T-cell (primary cell): ENCODE data around the gene WDR93. TPM values are rescaled to one million over a fixed set of nuclear protein-coding genes. Genes with fewer than 3 reads are reported as not detected.

Experiments used
- ATAC-seq, 4 experiments: fragments of 200-7000 bp in 3 of 4; fragments of 150-1000 bp in 1 of 4; cut with Tn5 transposase; replicated peaks in 1 of 4; 1 replicate in 3 of 4; 2 replicates in 1 of 4; pipeline ENCODE4 v1.10.0; 2021; ENCODE audit warnings: moderate library complexity in 3 of 4, mild to moderate bottlenecking in 2 of 4, moderate number of reproducible peaks in 1 of 4
- CTCF ChIA-PET, 2 donors: fragments of 300-600 bp; sonication (Branson Sonifier 250); formaldehyde crosslinking; loops; one replicate each; lab custom pipeline; 2022; ENCODE audit warnings: antibody characterized with exemption in 2 of 2; lab: Charles Lee
- POLR2A ChIA-PET, 2 donors: fragments of 300-600 bp; sonication (Branson Sonifier 250); formaldehyde crosslinking; loops; one replicate each; lab custom pipeline; 2022; ENCODE audit warnings: antibody characterized with exemption in 2 of 2; lab: Charles Lee
- DNase-seq, 35 experiments: peaks; one replicate each; pipeline versions ENCODE4 v3.0.0 to v3.0.0-alpha.2; 2013 to 2023
- H3K27ac ChIP-seq: one replicate; pipeline ENCODE4 v1.5.1; 2013; ENCODE audit warnings: low read length
- H3K27me3 ChIP-seq, 2 experiments: replicated peaks in 1 of 2; 1 replicate in 1 of 2; 2 replicates in 1 of 2; pipeline versions ENCODE4 v1.6.1 to v1.7.0; 2013; ENCODE audit warnings: low read length in 1 of 2, mixed read lengths in 1 of 2; ENCODE audit not compliant: control insufficient read depth in 2 of 2, insufficient read depth in 2 of 2; ENCODE audit errors: extremely low read depth in 1 of 2
- H3K36me3 ChIP-seq, 2 donors: 1 replicate in 1 of 2; 2 replicates in 1 of 2; pipeline versions ENCODE4 v1.6.1 to v1.7.0; 2013; ENCODE audit warnings: low read length in 1 of 2; ENCODE audit not compliant: control insufficient read depth in 2 of 2, insufficient read depth in 1 of 2; ENCODE audit errors: extremely low read depth in 1 of 2
- H3K4me1 ChIP-seq, 2 experiments: 1 replicate in 1 of 2; 2 replicates in 1 of 2; pipeline versions ENCODE4 v1.6.1 to v1.7.0; 2013; ENCODE audit warnings: low read length in 2 of 2, mixed read lengths in 1 of 2; ENCODE audit not compliant: insufficient read depth in 2 of 2, control insufficient read depth in 1 of 2; ENCODE audit errors: extremely low read depth in 1 of 2
- H3K4me3 ChIP-seq, 2 donors: 1 replicate in 1 of 2; 2 replicates in 1 of 2; pipeline versions ENCODE4 v1.5.1 to v1.7.0; 2013; ENCODE audit warnings: mild to moderate bottlenecking in 2 of 2, low read length in 1 of 2, moderate library complexity in 1 of 2; ENCODE audit not compliant: control insufficient read depth in 1 of 2; ENCODE audit errors: extremely low read depth in 1 of 2
- H3K9me3 ChIP-seq: 2 replicates; pipeline ENCODE4 v1.7.0; 2013
- H3K27ac Mint-ChIP-seq, 2 donors: one replicate each; pipeline ENCODE4 v1.8.0; 2020 to 2021; ENCODE audit warnings: mild to moderate bottlenecking in 2 of 2, mixed read lengths in 2 of 2
- H3K27me3 Mint-ChIP-seq, 2 donors: one replicate each; pipeline ENCODE4 v1.8.0; 2021 to 2022; ENCODE audit warnings: mixed read lengths in 2 of 2
- H3K36me3 Mint-ChIP-seq: one replicate; pipeline ENCODE4 v1.8.0; 2021; ENCODE audit warnings: mixed read lengths
- H3K4me1 Mint-ChIP-seq, 3 donors: one replicate each; pipeline ENCODE4 v1.8.0; 2020 to 2022; ENCODE audit warnings: mixed read lengths in 3 of 3, mild to moderate bottlenecking in 1 of 3
- H3K4me3 Mint-ChIP-seq, 3 donors: one replicate each; pipeline ENCODE4 v1.8.0; 2020 to 2022; ENCODE audit warnings: mild to moderate bottlenecking in 3 of 3, mixed read lengths in 3 of 3, moderate library complexity in 3 of 3
- H3K9me3 Mint-ChIP-seq, 3 donors: one replicate each; pipeline ENCODE4 v1.8.0; 2020 to 2022; ENCODE audit warnings: mixed read lengths in 3 of 3
- WGBS: methylation state at CpG from one replicate; pipeline ENCODE4 v1.1.5; 2013; ENCODE audit warnings: missing lambda C conversion rate; ENCODE audit not compliant: insufficient coverage; 5-methylcytosine and 5-hydroxymethylcytosine counted together
- total RNA-seq, 35 experiments: library from RNA in 6 of 35; stranded (reverse) in 6 of 35; fragments of 120-200 nt in 1 of 35; gene quantifications; one replicate each; pipeline versions ENCODE4 v1.2.1 to v1.2.4 and lab custom pipeline; 2013 to 2026

WDR93 gene
- total RNA-seq, 5 donors from 2014 or later (not counting 1 experiment from before 2014, with no cell fraction given): 0.13 to 0.35 TPM; not detected in 3

DNA sequence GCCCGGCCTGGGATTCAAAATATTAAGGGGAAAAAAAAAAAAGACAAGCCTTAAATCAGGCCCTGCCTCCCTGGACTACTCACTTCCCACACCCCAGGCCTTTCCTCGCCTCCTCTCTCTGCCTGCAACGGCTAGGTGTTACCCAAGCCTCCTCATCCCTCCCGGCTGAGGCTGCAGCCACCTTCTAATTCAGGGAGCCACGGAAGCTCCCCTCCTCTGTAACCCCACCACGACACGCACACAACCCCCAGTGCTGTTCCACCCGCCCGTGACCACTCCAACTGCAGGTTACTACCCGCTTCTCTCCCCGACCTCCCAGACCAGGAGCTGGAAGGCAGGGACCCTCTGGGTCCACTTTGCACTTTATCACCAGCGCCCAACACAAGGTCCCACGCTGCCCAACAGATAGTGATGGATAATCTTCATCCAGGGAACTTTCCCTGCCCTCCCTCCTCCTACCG is 36.3 kb upstream of the WDR93 start:
- Histone ChIP-seq H3K27me3 (peaks cover 0 to 45% of the 10 kb centered on the region in 2 experiments), H3K4me3 (peak overlapping the region in 1 of 2 donors; percentile 71), H3K9me3 (no peaks in the 10 kb centered on the region), H3K4me1 (peaks cover 3 to 14% of the 10 kb centered on the region in 2 experiments), H3K27ac (no peak overlapping the region), H3K36me3 (no peaks in the 10 kb centered on the region)
- Mint-ChIP-seq H3K27me3 (peaks cover 35 to 50% of the 10 kb centered on the region in 2 donors), H3K4me3 (peak overlapping the region; percentile 32 to 80 (median 49)), H3K4me1 (peaks cover 11% of the 10 kb centered on the region in 3 donors), H3K27ac (no peak overlapping the region), H3K36me3 (no peaks in the 10 kb centered on the region), H3K9me3 (no peaks in the 10 kb centered on the region)
- ChIA-PET CTCF (no interaction called here), POLR2A (no interaction called here)
- DNase-seq (no peak), ATAC-seq (no peak)
- WGBS: 57% methylated on average over 13 of the region's 14 CpGs

DNA sequence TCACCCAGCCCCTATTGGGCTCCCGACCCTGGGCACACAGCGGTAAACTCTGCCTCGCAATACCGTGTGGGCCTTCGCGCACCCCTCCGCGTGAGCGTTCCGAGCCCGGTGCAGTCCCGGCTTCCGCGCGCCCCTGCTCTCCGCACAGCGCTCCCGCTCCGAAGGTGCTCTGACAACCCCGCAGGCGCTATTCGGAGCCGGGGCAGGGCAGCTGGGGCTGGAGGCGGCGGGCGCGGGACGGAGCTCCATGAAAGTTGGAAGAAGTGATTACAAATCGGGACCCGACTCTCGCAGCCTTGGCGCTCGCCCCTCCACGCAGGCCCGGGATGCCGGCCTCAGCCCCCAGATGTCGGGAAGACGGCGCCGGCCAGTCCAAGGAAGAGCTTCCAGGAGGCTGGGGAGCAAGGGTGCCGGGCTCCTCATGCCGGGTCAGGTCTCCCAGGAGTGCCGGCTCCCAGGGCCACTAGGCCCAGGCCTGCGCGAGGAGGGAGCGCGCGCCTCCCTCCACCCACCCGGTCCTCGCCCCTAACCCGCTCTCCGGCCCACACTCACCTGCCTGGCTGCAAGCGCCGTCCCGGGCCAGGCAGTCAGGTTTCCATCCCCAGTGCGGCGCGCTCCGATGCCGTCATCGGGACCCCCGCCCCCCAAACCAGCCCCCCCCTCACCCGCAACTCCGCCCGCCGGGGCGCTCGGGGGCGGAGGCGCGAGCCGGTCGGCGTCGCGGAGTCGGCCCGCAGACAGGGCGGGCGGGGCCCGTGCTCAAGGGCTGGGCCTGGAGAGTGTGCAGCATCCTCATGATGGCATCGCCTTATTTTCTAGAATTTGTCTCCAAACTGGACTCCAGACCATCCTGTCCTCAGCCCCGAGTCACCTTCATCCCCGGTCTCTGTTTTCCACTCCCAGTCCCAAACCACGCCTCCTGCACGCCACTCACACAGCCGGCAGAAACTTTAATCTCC is 35.5 kb upstream of the WDR93 start, which contains the start of gene KIF7:
TSS of gene KIF7 (minus strand) at position 621 of the 959 bp plus-strand sequence. CDS start 2,537 bp downstream, outside the sequence.
- H3K4me1 Mint-ChIP-seq: peaks cover 11% of the 10 kb centered on the region in 3 donors
- CTCF ChIA-PET: no interaction called here
- no peaks in the 10 kb centered on the region for H3K36me3 ChIP-seq
- no peak within 1 kb of the TSS for H3K27ac ChIP-seq
- DNase-seq (peak in 2 of 35 experiments; percentile 5 to 11), ATAC-seq (peak; percentile 43 to 58 (median 48))
- no peaks in the 10 kb centered on the region for H3K9me3 ChIP-seq
- H3K27ac Mint-ChIP-seq: peak within 1 kb of the TSS in 1 of 2 donors; percentile 5
- WGBS: 1% methylated on average over 72 of the region's 87 CpGs
- POLR2A ChIA-PET: no interaction called here
- H3K9me3 Mint-ChIP-seq: no peaks in the 10 kb centered on the region
- H3K4me1 ChIP-seq: peaks cover 3 to 14% of the 10 kb centered on the region in 2 experiments
- H3K27me3 ChIP-seq: peaks cover 0 to 47% of the 10 kb centered on the region in 2 experiments
- peaks cover 41 to 58% of the 10 kb centered on the region in 2 donors for H3K27me3 Mint-ChIP-seq
- H3K36me3 Mint-ChIP-seq: no peaks in the 10 kb centered on the region
- peak within 1 kb of the TSS; percentile 30 to 71 for H3K4me3 ChIP-seq
- H3K4me3 Mint-ChIP-seq: peak within 1 kb of the TSS; percentile 49 to 80 (median 60)

GRCh38 chr15:89656116-89656815 is 34.3 kb upstream of the WDR93 start:
- Histone ChIP-seq H3K27me3 (peaks cover 2 to 50% of the 10 kb centered on the region in 2 experiments), H3K4me3 (no peak overlapping the region), H3K9me3 (no peaks in the 10 kb centered on the region), H3K36me3 (no peaks in the 10 kb centered on the region), H3K4me1 (peaks cover 3 to 14% of the 10 kb centered on the region in 2 experiments), H3K27ac (no peak overlapping the region)
- H3K4me1 Mint-ChIP-seq: peaks cover 11% of the 10 kb centered on the region in 3 donors
- H3K4me3 Mint-ChIP-seq: peak overlapping the region; percentile 47 to 80 (median 60)
- H3K9me3 Mint-ChIP-seq: no peaks in the 10 kb centered on the region
- no peak for ATAC-seq
- CTCF ChIA-PET: no interaction called here
- 79% methylated on average over 5 of the region's 7 CpGs for WGBS
- no peaks in the 10 kb centered on the region for H3K36me3 Mint-ChIP-seq
- POLR2A ChIA-PET: no interaction called here
- H3K27ac Mint-ChIP-seq: peak overlapping the region in 1 of 2 donors; percentile 5
- peaks cover 51 to 62% of the 10 kb centered on the region in 2 donors for H3K27me3 Mint-ChIP-seq
- DNase-seq: no peak

DNA sequence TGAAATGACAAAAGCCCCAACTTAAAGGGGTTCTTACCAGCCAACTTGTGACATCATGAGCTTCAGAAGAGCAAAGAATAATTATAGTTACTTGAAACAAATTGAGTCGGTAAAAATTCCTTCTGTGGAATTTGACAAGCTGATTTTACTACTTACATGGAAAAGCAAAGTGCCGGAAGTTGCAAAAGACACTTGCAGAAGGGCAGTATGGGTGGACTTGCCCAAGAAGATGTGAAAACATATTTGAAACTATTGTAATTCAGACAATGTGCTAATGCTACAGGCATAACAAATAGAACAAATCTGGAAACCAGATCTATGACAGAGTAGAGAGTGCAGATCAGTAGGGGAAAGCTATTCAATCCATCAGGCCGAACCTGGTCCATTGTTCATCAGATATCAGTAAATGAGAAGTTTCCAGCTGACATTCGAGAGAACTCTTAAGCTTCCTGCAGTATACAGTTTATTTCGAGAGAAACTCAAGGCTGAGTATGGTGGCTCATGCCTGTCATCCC is 32.9 kb upstream of the WDR93 start:
- H3K4me3 Mint-ChIP-seq: no peak overlapping the region
- DNase-seq (no peak), ATAC-seq (no peak)
- Histone ChIP-seq H3K27ac (no peak overlapping the region), H3K36me3 (no peaks in the 10 kb centered on the region), H3K4me1 (peaks cover 3 to 14% of the 10 kb centered on the region in 2 experiments), H3K27me3 (peaks cover 2 to 49% of the 10 kb centered on the region in 2 experiments), H3K4me3 (no peak overlapping the region), H3K9me3 (no peaks in the 10 kb centered on the region)
- ChIA-PET POLR2A (no interaction called here), CTCF (no interaction called here)
- no peak overlapping the region for H3K27ac Mint-ChIP-seq
- no peaks in the 10 kb centered on the region for H3K9me3 Mint-ChIP-seq
- WGBS: 85% methylated on average over 2 of the region's 5 CpGs
- H3K36me3 Mint-ChIP-seq: no peaks in the 10 kb centered on the region
- peaks cover 54 to 62% of the 10 kb centered on the region in 2 donors for H3K27me3 Mint-ChIP-seq
- peaks cover 11% of the 10 kb centered on the region in 3 donors for H3K4me1 Mint-ChIP-seq

GRCh38 chr15:89659295-89659694 is 31.3 kb upstream of the WDR93 start:
- DNase-seq (no peak), ATAC-seq (no peak)
- H3K36me3 Mint-ChIP-seq: no peaks in the 10 kb centered on the region
- no peaks in the 10 kb centered on the region for H3K9me3 Mint-ChIP-seq
- Histone ChIP-seq H3K36me3 (no peaks in the 10 kb centered on the region), H3K4me3 (no peak overlapping the region), H3K27ac (no peak overlapping the region), H3K4me1 (peaks cover 3 to 12% of the 10 kb centered on the region in 2 experiments), H3K27me3 (peaks cover 2 to 42% of the 10 kb centered on the region in 2 experiments), H3K9me3 (no peaks in the 10 kb centered on the region)
- POLR2A ChIA-PET: no interaction called here
- peaks cover 10 to 11% (median 10%) of the 10 kb centered on the region in 3 donors for H3K4me1 Mint-ChIP-seq
- CTCF ChIA-PET: no interaction called here
- WGBS: no CpG with 5 or more reads among the region's 2 CpGs
- no peak overlapping the region for H3K27ac Mint-ChIP-seq
- peaks cover 52 to 54% of the 10 kb centered on the region in 2 donors for H3K27me3 Mint-ChIP-seq
- no peak overlapping the region for H3K4me3 Mint-ChIP-seq

- ChIA-PET POLR2A (no interaction called here), CTCF (no interaction called here)
- Histone ChIP-seq H3K27ac (no peak overlapping the region), H3K36me3 (no peaks in the 10 kb centered on the region), H3K9me3 (no peaks in the 10 kb centered on the region), H3K4me1 (peaks cover 0 to 2% of the 10 kb centered on the region in 2 experiments), H3K27me3 (peaks cover 2 to 40% of the 10 kb centered on the region in 2 experiments), H3K4me3 (no peak overlapping the region)
- no peaks in the 10 kb centered on the region for H3K36me3 Mint-ChIP-seq
- DNase-seq: no peak
- no peak overlapping the region for H3K4me3 Mint-ChIP-seq
- no peak overlapping the region for H3K27ac Mint-ChIP-seq
- 100% methylated on average over 1 of the region's 2 CpGs for WGBS
- peaks cover 53 to 55% of the 10 kb centered on the region in 2 donors for H3K27me3 Mint-ChIP-seq
- H3K9me3 Mint-ChIP-seq: no peaks in the 10 kb centered on the region
- ATAC-seq: no peak
- H3K4me1 Mint-ChIP-seq: peaks cover 7 to 10% (median 8%) of the 10 kb centered on the region in 3 donors
These were observed 30.1 kb upstream of the WDR93 start for GRCh38 chr15:89660556-89660955.
